ENCODE measurements around the gene RSPO3.
"Not testable (repeated sequence)": the region's sequence is repeated elsewhere in the genome, so short reads cannot be mapped to it uniquely, and the experiment has no call there.

Gene RSPO3

DNA sequence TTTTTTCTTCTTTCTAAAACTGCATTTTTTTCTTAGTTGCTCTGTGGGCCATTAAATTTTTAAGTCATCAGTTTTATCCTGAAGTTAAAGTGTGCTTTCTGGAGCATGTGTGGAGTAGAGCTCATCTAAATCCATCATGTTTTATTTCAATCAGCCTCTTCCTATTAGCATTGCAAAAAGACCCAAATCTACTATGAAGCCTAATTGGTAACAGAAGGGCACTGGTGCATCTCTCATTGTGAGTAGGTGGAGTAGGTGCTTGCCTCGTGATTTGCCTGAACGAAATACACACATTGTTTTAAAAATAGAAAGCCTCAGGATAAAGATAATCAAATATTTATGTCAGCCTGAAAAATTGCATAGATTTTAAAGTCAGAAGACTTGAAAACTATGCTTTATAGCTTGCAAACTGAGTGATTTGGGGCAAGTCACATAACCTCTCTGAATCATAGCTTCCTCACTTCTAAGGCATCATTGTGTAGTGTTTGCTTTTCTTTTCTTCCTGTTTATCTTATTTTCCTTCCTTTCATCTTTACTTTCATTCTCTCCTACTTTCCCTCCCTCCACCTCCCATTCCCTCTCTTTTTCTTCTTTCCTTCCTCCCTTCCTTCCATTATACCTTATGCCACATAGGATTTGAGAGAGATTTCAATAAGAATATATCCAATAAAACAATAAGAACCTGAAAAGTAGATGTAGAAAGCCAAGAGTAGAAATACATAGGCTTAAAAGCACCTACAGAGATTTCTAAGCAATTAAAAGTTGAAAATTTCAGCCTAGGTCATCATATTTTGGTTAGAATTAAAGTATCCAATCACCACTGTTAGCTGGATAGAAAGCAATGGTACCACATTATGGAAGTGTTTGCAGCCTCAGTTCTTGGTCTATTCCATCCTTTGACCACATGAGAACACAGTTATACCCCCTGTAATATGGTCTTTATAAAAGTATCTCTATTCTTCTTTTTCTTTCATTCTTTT lies 98.6 kb downstream of the RSPO3 start:
- Histone ChIP-seq H3K4me1 (ENCODE audit: control extremely low read depth in 1 of 4, control insufficient read depth in 4 of 4, insufficient read depth in 4 of 4, low read length in 3 of 4) (no peaks in the 10 kb centered on the region), H3K9me3 (ENCODE audit: control extremely low read depth in 1 of 5, control insufficient read depth in 4 of 5, insufficient read depth in 2 of 5, low read depth in 1 of 5, low read length in 4 of 5) (no peaks in the 10 kb centered on the region), H3K27ac (ENCODE audit: insufficient read depth in 1 of 2, low read depth in 1 of 2, low read length in 2 of 2, poor library complexity in 1 of 2, severe bottlenecking in 2 of 2) (no peak overlapping the region), H3K4me3 (ENCODE audit: control insufficient read depth in 1 of 7, extremely low read depth in 1 of 7, insufficient read depth in 4 of 7, low read depth in 2 of 7, low read length in 6 of 7) (no peak overlapping the region), H3K36me3 (ENCODE audit: control insufficient read depth in 4 of 4, insufficient read depth in 4 of 4, low read length in 3 of 4) (no peaks in the 10 kb centered on the region), H3K27me3 (replicated peaks in 2 of 5; ENCODE audit: control insufficient read depth in 4 of 5, insufficient read depth in 5 of 5, low read length in 4 of 5) (peaks cover 0 to 3% (median 0%) of the 10 kb centered on the region in 5 experiments)
- CTCF ChIA-PET: no interaction called here
- DNase-seq: no peak
- POLR2A ChIA-PET: no interaction called here
- no CpG with 5 or more reads among the region's 2 CpGs for WGBS (ENCODE audit: insufficient coverage)

GRCh38 chr6:127219869-127220268 lies 101.4 kb downstream of the RSPO3 start:
- Histone ChIP-seq H3K36me3 (ENCODE audit: control insufficient read depth in 4 of 4, insufficient read depth in 4 of 4, low read length in 3 of 4) (no peaks in the 10 kb centered on the region), H3K4me3 (ENCODE audit: control insufficient read depth in 1 of 7, extremely low read depth in 1 of 7, insufficient read depth in 4 of 7, low read depth in 2 of 7, low read length in 6 of 7) (no peak overlapping the region), H3K27ac (ENCODE audit: insufficient read depth in 1 of 2, low read depth in 1 of 2, low read length in 2 of 2, poor library complexity in 1 of 2, severe bottlenecking in 2 of 2) (no peak overlapping the region), H3K4me1 (ENCODE audit: control extremely low read depth in 1 of 4, control insufficient read depth in 4 of 4, insufficient read depth in 4 of 4, low read length in 3 of 4) (no peaks in the 10 kb centered on the region), H3K27me3 (replicated peaks in 2 of 5; ENCODE audit: control insufficient read depth in 4 of 5, insufficient read depth in 5 of 5, low read length in 4 of 5) (peaks cover 0 to 6% (median 0%) of the 10 kb centered on the region in 5 experiments), H3K9me3 (ENCODE audit: control extremely low read depth in 1 of 5, control insufficient read depth in 4 of 5, insufficient read depth in 2 of 5, low read depth in 1 of 5, low read length in 4 of 5) (no peaks in the 10 kb centered on the region)
- CTCF ChIA-PET: interaction anchor here (0.6 kb wide), 1 partner anchor 207 kb away, joined by 3 read pairs; no protein-coding TSS in a partner anchor
- DNase-seq: no peak
- POLR2A ChIA-PET: no interaction called here
- WGBS (ENCODE audit: insufficient coverage): 100% methylated on average over 1 of the region's 1 CpG

- no peaks in the 10 kb centered on the region for H3K4me1 ChIP-seq (ENCODE audit: control extremely low read depth in 1 of 4, control insufficient read depth in 4 of 4, insufficient read depth in 4 of 4, low read length in 3 of 4)
- CTCF ChIA-PET: no interaction called here
- 90% methylated on average over 3 of the region's 4 CpGs for WGBS (ENCODE audit: insufficient coverage)
Observed at GRCh38 chr6:127221201-127221600, 102.7 kb downstream of the RSPO3 start.

GRCh38 chr6:127222418-127222817 lies 103.9 kb downstream of the RSPO3 start:
- H3K36me3 ChIP-seq (ENCODE audit: control insufficient read depth in 4 of 4, insufficient read depth in 4 of 4, low read length in 3 of 4): no peaks in the 10 kb centered on the region
- ChIA-PET POLR2A (no interaction called here), CTCF (no interaction called here)
- H3K27me3 ChIP-seq (replicated peaks in 2 of 5; ENCODE audit: control insufficient read depth in 4 of 5, insufficient read depth in 5 of 5, low read length in 4 of 5): peaks cover 0 to 6% (median 0%) of the 10 kb centered on the region in 5 experiments
- no CpG with 5 or more reads among the region's 1 CpG for WGBS (ENCODE audit: insufficient coverage)
- no peak overlapping the region for H3K27ac ChIP-seq (ENCODE audit: insufficient read depth in 1 of 2, low read depth in 1 of 2, low read length in 2 of 2, poor library complexity in 1 of 2, severe bottlenecking in 2 of 2)
- no peaks in the 10 kb centered on the region for H3K4me1 ChIP-seq (ENCODE audit: control extremely low read depth in 1 of 4, control insufficient read depth in 4 of 4, insufficient read depth in 4 of 4, low read length in 3 of 4)
- DNase-seq: no peak
- no peaks in the 10 kb centered on the region for H3K9me3 ChIP-seq (ENCODE audit: control extremely low read depth in 1 of 5, control insufficient read depth in 4 of 5, insufficient read depth in 2 of 5, low read depth in 1 of 5, low read length in 4 of 5)
- no peak overlapping the region for H3K4me3 ChIP-seq (ENCODE audit: control insufficient read depth in 1 of 7, extremely low read depth in 1 of 7, insufficient read depth in 4 of 7, low read depth in 2 of 7, low read length in 6 of 7)

More at GRCh38 chr6:127221201-127221600, 102.7 kb downstream of the RSPO3 start:
- POLR2A ChIA-PET: no interaction called here
- H3K4me3 ChIP-seq (ENCODE audit: control insufficient read depth in 1 of 7, extremely low read depth in 1 of 7, insufficient read depth in 4 of 7, low read depth in 2 of 7, low read length in 6 of 7): no peak overlapping the region
- H3K36me3 ChIP-seq (ENCODE audit: control insufficient read depth in 4 of 4, insufficient read depth in 4 of 4, low read length in 3 of 4): no peaks in the 10 kb centered on the region
- H3K9me3 ChIP-seq (ENCODE audit: control extremely low read depth in 1 of 5, control insufficient read depth in 4 of 5, insufficient read depth in 2 of 5, low read depth in 1 of 5, low read length in 4 of 5): no peaks in the 10 kb centered on the region
- H3K27ac ChIP-seq (ENCODE audit: insufficient read depth in 1 of 2, low read depth in 1 of 2, low read length in 2 of 2, poor library complexity in 1 of 2, severe bottlenecking in 2 of 2): no peak overlapping the region
- peaks cover 0 to 6% (median 0%) of the 10 kb centered on the region in 5 experiments for H3K27me3 ChIP-seq (replicated peaks in 2 of 5; ENCODE audit: control insufficient read depth in 4 of 5, insufficient read depth in 5 of 5, low read length in 4 of 5)
- DNase-seq: no peak

GRCh38 chr6:127225497-127225896 lies 107.0 kb downstream of the RSPO3 start:
- Histone ChIP-seq H3K9me3 (ENCODE audit: control extremely low read depth in 1 of 5, control insufficient read depth in 4 of 5, insufficient read depth in 2 of 5, low read depth in 1 of 5, low read length in 4 of 5) (no peaks in the 10 kb centered on the region), H3K4me3 (ENCODE audit: control insufficient read depth in 1 of 7, extremely low read depth in 1 of 7, insufficient read depth in 4 of 7, low read depth in 2 of 7, low read length in 6 of 7) (no peak overlapping the region), H3K27ac (ENCODE audit: insufficient read depth in 1 of 2, low read depth in 1 of 2, low read length in 2 of 2, poor library complexity in 1 of 2, severe bottlenecking in 2 of 2) (no peak overlapping the region), H3K27me3 (replicated peaks in 2 of 5; ENCODE audit: control insufficient read depth in 4 of 5, insufficient read depth in 5 of 5, low read length in 4 of 5) (peaks cover 0 to 6% (median 0%) of the 10 kb centered on the region in 5 experiments), H3K4me1 (ENCODE audit: control extremely low read depth in 1 of 4, control insufficient read depth in 4 of 4, insufficient read depth in 4 of 4, low read length in 3 of 4) (no peaks in the 10 kb centered on the region), H3K36me3 (ENCODE audit: control insufficient read depth in 4 of 4, insufficient read depth in 4 of 4, low read length in 3 of 4) (no peaks in the 10 kb centered on the region)
- DNase-seq: no peak
- ChIA-PET CTCF (no interaction called here), POLR2A (no interaction called here)
- 92% methylated on average over 1 of the region's 1 CpG for WGBS (ENCODE audit: insufficient coverage)

DNA sequence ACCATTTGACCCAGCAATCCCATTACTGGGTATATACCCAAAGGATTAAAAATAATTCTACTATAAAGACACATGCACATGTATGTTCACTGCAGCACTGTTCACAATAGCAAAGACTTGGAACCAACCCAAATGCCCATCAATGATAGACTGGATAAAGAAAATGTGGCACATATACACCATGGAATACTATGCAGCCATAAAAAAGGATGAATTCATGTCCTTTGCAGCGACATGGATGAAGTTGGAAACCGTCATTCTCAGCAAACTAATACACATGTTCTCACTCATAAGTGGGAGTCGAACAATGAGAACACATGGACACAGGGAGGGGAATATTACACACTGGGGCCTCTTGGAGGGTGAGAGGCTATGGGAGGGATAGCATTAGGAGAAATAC lies 115.3 kb downstream of the RSPO3 start:
- DNase-seq; H3K27me3 ChIP-seq (replicated peaks in 2 of 5; ENCODE audit: control insufficient read depth in 4 of 5, insufficient read depth in 5 of 5, low read length in 4 of 5); H3K36me3 ChIP-seq (ENCODE audit: control insufficient read depth in 4 of 4, insufficient read depth in 4 of 4, low read length in 3 of 4); H3K4me3 ChIP-seq (ENCODE audit: control insufficient read depth in 1 of 7, extremely low read depth in 1 of 7, insufficient read depth in 4 of 7, low read depth in 2 of 7, low read length in 6 of 7); H3K9me3 ChIP-seq (ENCODE audit: control extremely low read depth in 1 of 5, control insufficient read depth in 4 of 5, insufficient read depth in 2 of 5, low read depth in 1 of 5, low read length in 4 of 5); H3K4me1 ChIP-seq (ENCODE audit: control extremely low read depth in 1 of 4, control insufficient read depth in 4 of 4, insufficient read depth in 4 of 4, low read length in 3 of 4); POLR2A ChIA-PET; H3K27ac ChIP-seq (ENCODE audit: insufficient read depth in 1 of 2, low read depth in 1 of 2, low read length in 2 of 2, poor library complexity in 1 of 2, severe bottlenecking in 2 of 2): not testable (repeated sequence)
- CTCF ChIA-PET: interaction anchor here (0.7 kb wide), 1 partner anchor 71 kb away, joined by 3 read pairs; no protein-coding TSS in a partner anchor
- WGBS (ENCODE audit: insufficient coverage): 93% methylated on average over 3 of the region's 3 CpGs

GRCh38 chr6:127243501-127243900 lies 125.0 kb downstream of the RSPO3 start:
- Histone ChIP-seq H3K36me3 (ENCODE audit: control insufficient read depth in 4 of 4, insufficient read depth in 4 of 4, low read length in 3 of 4) (no peaks in the 10 kb centered on the region), H3K4me1 (ENCODE audit: control extremely low read depth in 1 of 4, control insufficient read depth in 4 of 4, insufficient read depth in 4 of 4, low read length in 3 of 4) (no peaks in the 10 kb centered on the region), H3K27ac (ENCODE audit: insufficient read depth in 1 of 2, low read depth in 1 of 2, low read length in 2 of 2, poor library complexity in 1 of 2, severe bottlenecking in 2 of 2) (no peak overlapping the region), H3K27me3 (replicated peaks in 2 of 5; ENCODE audit: control insufficient read depth in 4 of 5, insufficient read depth in 5 of 5, low read length in 4 of 5) (no peaks in the 10 kb centered on the region), H3K9me3 (ENCODE audit: control extremely low read depth in 1 of 5, control insufficient read depth in 4 of 5, insufficient read depth in 2 of 5, low read depth in 1 of 5, low read length in 4 of 5) (no peaks in the 10 kb centered on the region), H3K4me3 (ENCODE audit: control insufficient read depth in 1 of 7, extremely low read depth in 1 of 7, insufficient read depth in 4 of 7, low read depth in 2 of 7, low read length in 6 of 7) (no peak overlapping the region)
- ChIA-PET POLR2A (no interaction called here), CTCF (no interaction called here)
- DNase-seq: no peak
- 100% methylated on average over 1 of the region's 1 CpG for WGBS (ENCODE audit: insufficient coverage)
